IgD-negative memory B cell (primary cell): ENCODE measurements around the gene LHFPL5. TPM values are rescaled to one million over a fixed set of nuclear protein-coding genes. Genes with fewer than 3 reads are reported as not detected.

Source experiments
- H3K27ac Mint-ChIP-seq, 3 donors: one replicate each; pipeline ENCODE4 v1.8.0; 2020 to 2022; ENCODE audit warnings: mild to moderate bottlenecking in 3 of 3, mixed read lengths in 3 of 3, moderate library complexity in 1 of 3
- H3K27me3 Mint-ChIP-seq: one replicate; pipeline ENCODE4 v1.8.0; 2021; ENCODE audit warnings: mixed read lengths
- H3K36me3 Mint-ChIP-seq: one replicate; pipeline ENCODE4 v1.8.0; 2020; ENCODE audit warnings: mild to moderate bottlenecking, mixed read lengths
- H3K4me1 Mint-ChIP-seq, 3 donors: one replicate each; pipeline ENCODE4 v1.8.0; 2020 to 2022; ENCODE audit warnings: mixed read lengths in 3 of 3, mild to moderate bottlenecking in 1 of 3
- H3K4me3 Mint-ChIP-seq, 4 donors: one replicate each; pipeline ENCODE4 v1.8.0; 2020 to 2022; ENCODE audit warnings: mild to moderate bottlenecking in 4 of 4, mixed read lengths in 4 of 4, moderate library complexity in 3 of 4
- H3K9me3 Mint-ChIP-seq, 3 donors: one replicate each; pipeline ENCODE4 v1.8.0; 2020 to 2021; ENCODE audit warnings: mixed read lengths in 3 of 3, mild to moderate bottlenecking in 1 of 3
- polyA plus RNA-seq: library from polyadenylated mRNA; unstranded; fragments of 300-500 nt; fragmentation: Illumina TruSeq; gene quantifications from one replicate; pipeline ENCODE4 v1.2.3, GENCODE V29; 2021

Gene LHFPL5
- polyA plus RNA-seq, 1 donor from 2014 or later: not detected

DNA sequence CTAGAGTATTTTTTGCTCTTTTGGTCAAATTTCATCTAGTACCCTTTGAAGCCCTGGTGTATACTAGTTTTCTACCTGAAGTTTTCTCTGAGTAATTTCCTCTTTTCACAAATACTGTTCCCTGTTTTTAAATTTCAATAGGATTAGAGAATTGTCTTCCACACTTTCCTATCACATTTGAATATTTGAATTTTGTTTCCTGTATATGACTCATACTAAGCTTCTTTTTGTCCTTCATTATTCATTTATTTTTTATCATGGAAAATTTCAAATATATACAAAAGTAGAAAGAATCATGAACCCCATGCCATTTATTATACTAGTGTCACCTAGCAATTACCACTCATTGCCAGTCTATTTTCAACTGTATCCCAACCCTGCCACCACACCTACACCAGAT is 52.7 kb downstream of the LHFPL5 start:
- H3K27ac Mint-ChIP-seq: no peak overlapping the region

DNA sequence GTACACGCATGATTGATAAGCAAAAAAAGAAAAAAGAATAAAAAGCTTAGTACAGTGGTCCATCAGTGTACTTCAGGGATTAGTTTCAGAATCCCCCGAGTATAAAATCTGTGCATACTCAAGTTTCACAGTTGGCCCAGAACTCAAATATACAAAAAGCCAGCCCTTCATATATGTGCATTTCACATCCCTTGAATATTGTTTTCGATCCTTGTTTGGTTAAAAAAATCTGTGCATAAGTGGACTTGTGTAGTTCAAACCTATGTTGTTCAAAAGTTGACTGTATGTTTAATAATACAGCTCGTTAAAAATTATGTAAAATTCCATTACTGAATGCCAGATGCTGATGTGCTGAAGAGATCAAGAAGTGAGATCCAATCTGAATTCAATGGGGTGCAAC is 54.2 kb downstream of the LHFPL5 start:
- H3K9me3 Mint-ChIP-seq: no peaks in the 10 kb centered on the region
- H3K4me1 Mint-ChIP-seq: no peaks in the 10 kb centered on the region
- H3K4me3 Mint-ChIP-seq: no peak overlapping the region
- H3K27me3 Mint-ChIP-seq: no peaks in the 10 kb centered on the region
- H3K27ac Mint-ChIP-seq: no peak overlapping the region
- peaks cover 30% of the 10 kb centered on the region for H3K36me3 Mint-ChIP-seq

More for the DNA sequence above, 52.7 kb downstream of the LHFPL5 start:
- Mint-ChIP-seq H3K9me3 (no peaks in the 10 kb centered on the region), H3K27me3 (no peaks in the 10 kb centered on the region), H3K4me1 (no peaks in the 10 kb centered on the region), H3K4me3 (no peak overlapping the region), H3K36me3 (peaks cover 28% of the 10 kb centered on the region)

Other genes starting within 250 kb of the LHFPL5 start
- 25.1 TPM for gene FKBP5, start 116.4 kb upstream of the LHFPL5 start, polyA plus RNA-seq
- 0.39 TPM for gene ARMC12, start 68.3 kb upstream of the LHFPL5 start, polyA plus RNA-seq
- not detected for gene CLPSL2, start 28.8 kb upstream of the LHFPL5 start, polyA plus RNA-seq
- gene CLPSL1, start 24.3 kb upstream of the LHFPL5 start, polyA plus RNA-seq: not detected
- not detected for gene CLPS, start 8.0 kb upstream of the LHFPL5 start, polyA plus RNA-seq
- 36.0 TPM for gene SRPK1, start 115.7 kb downstream of the LHFPL5 start, polyA plus RNA-seq
- not detected for gene SLC26A8, start 219.3 kb downstream of the LHFPL5 start, polyA plus RNA-seq
- gene MAPK14, start 222.5 kb downstream of the LHFPL5 start, polyA plus RNA-seq: 33.4 TPM